GM18502 (cell line): ENCODE results near the gene GTF2IRD1.
A peak's percentile ranks its signal among the peaks of the same experiment; 100 is the strongest.
"Not testable (repeated sequence)": the region's sequence is repeated elsewhere in the genome, so short reads cannot be mapped to it uniquely, and the experiment has no call there.

Experiments
- ATAC-seq: cut with Tn5 transposase; IDR thresholded peaks from one replicate; pipeline ENCODE4 v1.9.1; 2021; ENCODE audit warnings: mild to moderate bottlenecking; ENCODE audit not compliant: unreplicated experiment, poor library complexity

Gene GTF2IRD1

GRCh38 chr7:74544706-74545469 lies 91.2 kb downstream of the GTF2IRD1 start:
- no peak for ATAC-seq

DNA sequence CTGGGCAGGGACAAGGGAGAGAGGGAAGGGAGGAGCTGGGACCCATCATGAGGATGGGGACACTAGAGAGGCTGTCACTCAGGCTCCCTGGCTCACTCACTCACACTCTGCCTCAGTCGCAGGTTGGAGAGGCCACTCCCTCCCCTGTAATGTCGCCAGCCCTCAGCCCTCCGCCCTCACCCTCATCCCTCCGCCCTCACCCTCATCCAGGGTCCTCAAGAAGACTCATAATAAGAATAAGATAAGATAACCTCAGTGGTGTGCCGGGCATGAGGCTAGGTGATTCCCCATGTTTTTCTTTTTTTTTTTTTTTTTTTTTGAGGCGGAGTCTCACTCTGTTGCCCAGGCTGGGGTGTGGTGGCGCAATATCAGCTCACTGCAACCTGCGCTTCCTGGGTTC lies 92.2 kb downstream of the GTF2IRD1 start:
- no peak for ATAC-seq

- ATAC-seq: peak; percentile 44
Observed at GRCh38 chr7:74553596-74554012, 99.9 kb downstream of the GTF2IRD1 start.

- ATAC-seq: no peak
Observed at GRCh38 chr7:74554178-74554577, 100.5 kb downstream of the GTF2IRD1 start.

GRCh38 chr7:74560086-74560719 lies 106.5 kb downstream of the GTF2IRD1 start:
- no peak for ATAC-seq

DNA sequence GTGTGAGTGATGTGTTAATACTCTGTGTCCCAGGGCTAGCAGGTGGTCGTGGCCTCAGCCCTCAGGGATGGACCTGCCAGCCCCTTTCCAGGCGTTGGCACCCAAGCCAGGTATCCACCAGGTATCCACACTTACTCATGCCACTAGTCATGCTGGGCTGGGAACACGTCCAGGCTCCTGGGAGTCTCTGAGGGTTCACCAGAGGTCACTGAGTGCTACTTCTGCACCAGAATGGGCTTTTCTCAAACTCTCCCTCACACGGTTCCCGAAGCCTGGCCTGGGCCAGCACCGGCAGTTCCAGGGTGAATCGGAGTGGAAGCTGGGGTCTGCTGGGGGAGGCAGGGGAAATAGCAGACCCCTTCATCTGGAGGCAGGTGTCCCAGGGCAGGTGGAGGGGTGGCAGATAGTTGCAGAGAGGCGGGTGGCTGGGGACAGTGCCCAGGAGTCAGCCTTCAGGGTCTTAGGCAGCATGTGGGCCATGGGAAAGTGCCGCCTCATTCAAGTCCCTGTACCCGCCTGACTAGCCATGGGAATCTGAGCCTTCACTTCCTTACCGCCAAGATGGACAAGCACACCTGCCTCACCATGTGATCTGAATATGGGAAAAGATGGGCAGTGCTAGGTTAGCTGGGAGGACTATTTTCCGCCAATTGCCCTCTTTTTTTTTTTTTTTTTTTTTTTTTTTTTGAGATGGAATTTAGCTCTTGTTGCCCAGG lies 108.3 kb downstream of the GTF2IRD1 start:
- ATAC-seq: no peak

DNA sequence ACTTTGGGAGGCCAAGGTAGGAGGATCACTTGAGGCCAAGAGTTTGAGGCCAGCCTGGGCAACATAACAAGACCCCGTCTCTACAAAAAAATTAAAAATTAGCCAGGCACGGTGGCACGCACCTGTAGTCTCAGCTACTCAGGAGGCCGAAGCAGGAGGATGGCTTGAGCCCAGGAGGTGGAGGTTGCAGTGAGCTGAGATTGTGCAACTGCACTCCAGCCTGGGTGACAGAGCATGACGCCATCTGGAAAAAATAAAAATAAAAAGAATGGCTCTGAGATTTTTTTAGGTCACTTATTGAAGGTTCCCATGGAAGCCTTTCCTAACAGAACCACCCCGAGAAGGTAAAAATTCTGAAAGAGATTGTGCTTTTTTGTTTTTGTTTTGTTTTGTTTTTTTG lies 109.9 kb downstream of the GTF2IRD1 start:
- not testable (repeated sequence) for ATAC-seq

- ATAC-seq: no peak
Observed at GRCh38 chr7:74567318-74567668, 113.6 kb downstream of the GTF2IRD1 start.

GRCh38 chr7:74568658-74569057 lies 115.0 kb downstream of the GTF2IRD1 start:
- ATAC-seq: no peak

GRCh38 chr7:74569501-74570075 lies 115.9 kb downstream of the GTF2IRD1 start:
- no peak for ATAC-seq

- ATAC-seq: no peak
Observed at GRCh38 chr7:74570533-74571156, 116.9 kb downstream of the GTF2IRD1 start.

GRCh38 chr7:74572301-74572979 lies 118.7 kb downstream of the GTF2IRD1 start:
- no peak for ATAC-seq

- no peak for ATAC-seq
Observed at GRCh38 chr7:74573512-74573911, 119.8 kb downstream of the GTF2IRD1 start.

- no peak for ATAC-seq
Observed at GRCh38 chr7:74575083-74575784, 121.5 kb downstream of the GTF2IRD1 start.

GRCh38 chr7:74575811-74576210 lies 122.1 kb downstream of the GTF2IRD1 start:
- ATAC-seq: no peak

DNA sequence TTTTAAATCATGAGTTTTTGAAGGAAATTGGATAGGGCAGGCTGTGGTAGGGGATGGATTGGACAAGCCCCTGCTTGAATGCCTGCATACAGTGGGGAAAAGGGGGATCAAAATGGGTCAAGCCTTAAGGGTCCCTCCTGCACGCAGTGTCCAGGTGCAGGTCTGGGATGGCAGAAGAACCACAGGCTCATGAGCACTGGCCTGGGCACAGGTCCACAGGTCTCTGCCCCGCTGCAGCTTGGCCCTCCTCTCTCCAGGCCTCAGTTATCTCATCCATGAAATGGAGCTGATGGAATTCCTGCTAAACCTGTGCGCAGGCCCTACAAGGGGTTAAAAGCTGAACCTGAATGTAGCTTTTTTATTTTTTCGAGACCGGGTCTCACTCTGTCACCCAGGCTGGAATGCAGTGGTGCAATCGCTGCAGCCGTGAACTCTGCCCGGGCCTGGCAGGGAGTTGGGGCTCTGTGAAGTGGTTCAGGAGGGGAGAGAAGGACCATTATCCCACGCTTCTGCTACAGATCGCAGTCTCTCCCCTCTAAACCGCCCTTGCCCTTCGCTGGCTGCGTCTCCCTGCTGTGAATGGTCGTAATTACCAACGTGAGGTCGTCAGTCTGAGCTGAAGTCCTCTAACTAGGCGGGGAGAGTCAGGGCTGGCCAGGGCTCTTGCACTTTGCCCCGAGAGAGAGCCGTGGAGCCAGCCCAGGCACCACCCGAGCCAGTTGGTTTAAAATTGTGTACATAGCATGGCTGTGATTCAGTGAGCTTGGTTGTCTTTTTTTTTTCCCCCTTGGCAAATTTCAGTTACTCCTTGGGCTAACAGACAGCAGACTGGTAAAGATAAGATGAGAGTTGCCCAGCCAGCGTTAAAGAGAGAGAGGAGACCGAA lies 126.3 kb downstream of the GTF2IRD1 start:
- ATAC-seq: no peak

GRCh38 chr7:74581916-74582440 lies 128.3 kb downstream of the GTF2IRD1 start:
- no peak for ATAC-seq

DNA sequence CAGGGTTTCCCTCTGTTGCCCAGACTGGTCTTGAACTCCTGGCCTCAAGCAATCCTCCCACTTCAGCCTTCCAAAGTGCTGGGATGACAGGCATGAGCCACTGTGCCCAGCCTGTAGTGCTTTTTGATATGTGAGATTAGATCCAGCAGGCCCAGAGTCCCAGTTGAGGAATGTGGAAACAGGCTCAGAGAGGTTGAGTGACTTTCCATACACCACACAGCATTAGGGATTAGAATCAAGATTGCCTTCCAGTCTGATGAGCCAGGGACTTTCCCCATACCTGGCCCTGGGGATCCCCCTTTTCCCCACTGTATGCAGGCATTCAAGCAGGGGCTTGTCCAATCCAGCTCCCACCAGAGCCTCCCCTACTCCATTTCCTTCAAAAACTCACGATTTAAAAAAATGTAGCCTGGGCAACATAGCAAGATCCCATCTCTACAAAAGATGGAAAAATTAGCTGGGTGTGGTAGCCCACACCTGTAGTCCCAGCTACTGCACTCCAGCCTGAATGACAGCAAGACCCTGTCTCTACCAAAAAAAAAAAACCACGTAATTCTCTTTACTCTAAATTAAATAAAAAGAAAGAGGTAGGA lies 128.8 kb downstream of the GTF2IRD1 start:
- ATAC-seq: no peak
